GM18508 (cell line): Measurements from ENCODE around the gene MAST4.
"Not testable (repeated sequence)": the region's sequence is repeated elsewhere in the genome, so short reads cannot be mapped to it uniquely, and the experiment has no call there.

Experiments used
- ATAC-seq: cut with Tn5 transposase; IDR thresholded peaks from one replicate; pipeline ENCODE4 v1.9.1; 2021; ENCODE audit warnings: moderate number of reproducible peaks; ENCODE audit not compliant: insufficient read depth, unreplicated experiment

Gene MAST4

DNA sequence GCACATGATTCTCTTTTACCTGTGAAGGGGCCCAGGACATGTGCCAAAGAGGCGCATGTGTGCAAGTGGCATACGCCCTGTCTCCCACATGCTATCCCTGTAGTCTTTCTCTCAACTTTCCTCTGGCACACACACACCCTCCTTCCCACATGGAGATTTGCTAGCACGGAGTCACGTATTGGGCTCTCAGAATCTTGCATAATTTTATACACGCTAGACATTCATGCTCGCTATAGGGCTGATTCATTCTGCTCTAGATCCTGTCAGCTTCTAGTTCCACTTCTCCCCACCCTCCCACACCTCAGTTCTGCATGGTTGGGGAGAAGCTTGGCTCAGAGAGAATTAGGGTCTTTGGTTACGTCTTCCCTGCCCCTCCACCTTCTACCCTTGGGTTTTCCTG, 527.6 kb downstream of the MAST4 start:
- no peak for ATAC-seq

DNA sequence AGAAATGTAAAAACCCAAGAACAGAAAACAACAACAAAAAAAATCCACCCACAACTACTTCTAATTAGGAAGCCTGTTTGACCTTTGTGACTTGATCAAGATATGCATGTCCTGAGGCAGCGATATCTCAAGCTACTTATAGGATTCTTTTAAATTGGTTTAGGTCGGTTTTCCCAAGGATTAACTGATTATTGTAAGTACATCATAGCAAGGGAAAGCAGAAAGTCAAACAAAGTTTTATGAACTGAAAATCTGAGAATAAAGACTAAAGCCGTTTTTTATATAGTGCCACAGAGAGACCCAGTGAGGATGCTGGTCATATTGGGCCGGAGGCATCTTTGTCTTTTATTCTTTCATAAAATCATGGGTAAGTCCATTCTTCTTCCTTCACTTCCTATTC, 528.4 kb downstream of the MAST4 start:
- ATAC-seq, result no peak

DNA sequence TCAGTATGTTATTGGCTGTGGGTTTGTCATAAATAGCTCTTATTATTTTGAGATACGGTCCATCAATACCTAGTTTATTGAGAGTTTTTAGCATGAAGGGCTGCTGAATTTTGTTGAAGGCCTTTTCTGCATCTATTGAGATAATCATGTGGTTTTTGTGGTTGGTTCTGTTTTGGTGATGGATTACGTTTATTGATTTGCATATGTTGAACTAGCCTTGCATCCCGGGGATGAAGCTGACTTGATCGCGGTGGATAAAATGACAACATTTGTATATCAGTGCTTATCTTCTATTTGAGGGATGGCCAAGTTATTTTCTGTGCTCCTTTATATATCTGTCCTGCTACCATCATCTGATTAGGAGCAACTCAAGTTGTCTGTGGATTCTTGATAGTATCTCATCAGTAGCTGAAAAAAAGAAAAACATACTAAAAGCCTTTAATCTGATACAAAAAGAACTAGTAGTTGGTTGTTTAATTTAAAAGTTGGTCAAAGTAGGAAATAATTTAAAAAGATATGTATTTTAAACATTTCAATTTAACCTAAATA, 531.2 kb downstream of the MAST4 start:
- ATAC-seq, result not testable (repeated sequence)

DNA sequence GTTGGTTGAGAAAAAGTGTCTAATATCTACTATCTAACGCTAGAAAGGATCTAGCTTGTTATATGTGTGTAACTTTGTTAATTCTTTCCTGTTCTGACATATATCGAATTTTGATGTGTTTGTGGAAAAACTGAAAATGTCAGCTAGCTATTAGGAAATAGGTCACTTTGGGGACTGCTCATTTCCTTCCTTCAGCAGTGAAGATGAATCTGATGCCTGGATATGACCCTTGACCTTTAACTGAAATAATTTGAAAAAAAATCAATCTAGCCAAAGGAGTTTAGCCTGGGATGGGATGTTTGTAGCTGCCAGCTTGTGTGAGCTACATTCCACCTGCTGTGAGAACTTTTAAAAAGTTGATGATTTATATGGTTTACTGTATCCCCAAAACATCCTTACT, 533.6 kb downstream of the MAST4 start:
- ATAC-seq, result no peak

DNA sequence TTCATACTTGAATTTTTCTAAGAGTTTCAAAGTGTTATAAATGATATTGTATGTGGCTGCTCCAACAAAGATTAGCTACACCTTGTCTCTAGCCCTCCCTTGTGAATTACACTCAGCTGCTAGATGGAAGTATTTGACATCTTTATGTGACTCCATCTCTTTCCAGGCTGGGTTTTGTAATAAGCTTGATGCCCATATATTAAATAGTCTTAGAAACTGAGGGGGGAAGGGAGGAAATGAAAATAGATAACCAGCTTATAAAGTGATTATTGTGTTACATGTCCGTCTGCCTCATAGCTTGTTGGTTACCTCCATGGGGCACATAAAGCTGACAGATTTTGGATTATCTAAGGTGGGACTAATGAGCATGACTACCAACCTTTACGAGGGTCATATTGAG, 537.0 kb downstream of the MAST4 start:
- ATAC-seq, result no peak

DNA sequence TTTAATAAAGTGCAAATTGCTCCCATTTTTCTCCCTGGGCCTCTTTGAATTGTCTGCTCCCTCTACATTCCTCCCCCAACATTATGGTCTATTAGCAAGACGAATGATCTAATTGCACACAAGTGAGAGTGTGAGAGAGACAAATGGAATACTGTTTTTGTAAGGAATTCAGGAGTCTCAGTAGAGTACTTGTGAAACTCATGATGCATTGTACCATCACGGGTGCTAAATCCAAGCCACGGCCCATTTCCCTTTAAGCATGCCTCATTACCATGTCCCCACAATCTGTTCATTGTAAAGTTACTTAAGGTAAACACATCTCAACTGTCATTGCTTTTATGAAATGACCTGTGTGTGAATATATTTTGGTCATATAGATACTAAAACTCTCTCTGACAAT, 537.6 kb downstream of the MAST4 start:
- no peak for ATAC-seq

DNA sequence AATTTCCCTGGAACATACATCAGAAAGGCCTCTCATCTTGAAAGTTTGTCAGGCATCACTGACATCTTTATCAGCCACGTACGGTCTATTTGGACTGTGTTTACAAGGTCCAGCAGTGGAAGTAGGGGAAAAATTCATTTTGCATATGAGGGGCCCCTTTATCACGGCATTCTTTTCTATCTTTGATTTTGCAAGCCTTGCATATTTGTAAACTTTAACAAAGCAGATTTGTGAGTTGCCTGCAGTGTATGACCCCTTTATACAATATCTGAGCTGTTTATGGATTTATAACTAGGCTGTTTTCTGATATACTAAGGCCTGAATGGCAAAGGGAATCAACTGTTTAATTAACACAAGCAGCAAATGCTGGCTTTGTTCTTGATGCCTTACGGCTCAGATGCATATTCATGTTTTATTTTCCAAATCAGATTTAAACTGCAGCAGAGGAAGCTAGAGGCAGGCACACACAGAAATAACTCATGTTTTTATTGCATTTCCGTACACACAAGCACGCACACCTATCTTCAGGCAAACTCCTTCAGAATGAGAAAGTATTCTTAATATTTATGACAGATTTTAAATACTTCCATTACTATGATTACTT, 539.3 kb downstream of the MAST4 start:
- no peak for ATAC-seq

DNA sequence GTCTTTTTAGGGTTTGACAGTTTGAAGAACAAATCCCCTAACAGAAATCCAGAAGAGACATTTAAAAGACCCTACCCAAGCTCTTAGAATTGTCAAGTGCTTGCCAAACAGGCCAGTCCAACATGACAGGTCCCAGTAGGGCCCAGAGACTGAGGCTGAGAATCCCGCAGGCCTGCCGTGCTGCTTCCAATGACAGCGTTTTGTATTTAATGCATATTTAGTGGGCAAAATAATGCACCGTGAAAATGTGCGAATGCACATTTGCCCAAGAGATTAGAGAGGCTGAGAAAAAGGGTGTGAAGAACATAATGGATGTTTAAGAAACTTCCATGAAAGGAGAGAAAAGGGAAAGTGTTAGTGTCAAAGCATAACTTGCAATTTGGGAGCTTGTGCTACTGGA, 542.8 kb downstream of the MAST4 start:
- ATAC-seq, result no peak

DNA sequence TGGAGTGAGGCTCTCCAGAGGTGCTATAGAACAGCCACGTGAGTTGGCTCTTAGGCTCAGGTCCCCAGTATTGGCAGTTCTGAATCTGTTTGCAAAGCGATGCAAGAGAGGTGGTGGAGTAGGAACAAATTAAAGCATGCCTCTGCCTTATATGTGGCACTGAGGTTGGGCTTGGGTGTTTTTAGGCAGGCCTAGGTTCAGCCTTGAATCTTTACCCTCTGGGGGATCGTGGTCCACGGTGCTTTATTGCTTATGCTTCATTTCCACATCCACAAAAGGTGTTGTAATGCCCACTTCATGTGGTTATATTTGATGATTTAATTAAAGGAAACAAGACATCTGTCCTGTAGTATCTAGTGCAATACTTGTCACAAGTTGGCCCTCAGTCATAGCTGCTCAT, 544.2 kb downstream of the MAST4 start:
- no peak for ATAC-seq

DNA sequence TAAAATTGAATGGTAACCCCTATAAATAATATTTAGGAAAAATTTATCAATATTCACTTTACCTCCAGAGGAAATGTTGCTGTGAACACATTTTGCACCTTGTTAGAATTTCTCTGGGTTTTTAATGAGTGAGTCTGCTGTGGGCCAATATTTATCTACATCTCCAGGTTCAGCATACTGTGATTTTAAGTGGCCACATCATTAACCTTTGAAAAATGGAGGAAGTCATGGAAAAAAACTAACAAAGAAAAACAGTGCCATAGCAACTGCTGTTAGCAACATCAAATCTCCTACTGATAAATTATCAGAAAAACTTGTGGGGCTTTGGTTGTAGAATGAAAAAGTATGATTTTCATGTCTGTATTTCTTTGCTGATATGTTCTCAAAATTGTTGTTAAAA, 545.5 kb downstream of the MAST4 start:
- no peak for ATAC-seq

DNA sequence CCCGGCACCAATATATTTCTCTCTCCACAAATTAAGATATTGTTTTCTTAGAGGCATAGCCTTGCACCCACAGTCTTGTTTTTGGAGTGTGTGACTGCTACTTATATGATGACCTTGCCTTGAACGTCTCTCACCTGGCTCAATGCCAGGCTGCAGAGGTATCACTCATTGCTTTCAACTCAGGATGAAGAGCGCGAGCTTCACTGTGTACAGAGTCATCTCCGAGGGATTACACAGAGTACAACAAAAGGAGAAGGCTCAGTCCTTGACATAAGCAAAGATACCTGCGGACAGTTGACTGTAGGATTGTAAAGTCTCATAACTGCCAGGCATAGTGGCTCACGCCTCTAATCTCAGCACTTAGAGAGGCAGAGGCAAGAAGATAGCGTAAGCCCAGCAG, 546.6 kb downstream of the MAST4 start:
- no peak for ATAC-seq

DNA sequence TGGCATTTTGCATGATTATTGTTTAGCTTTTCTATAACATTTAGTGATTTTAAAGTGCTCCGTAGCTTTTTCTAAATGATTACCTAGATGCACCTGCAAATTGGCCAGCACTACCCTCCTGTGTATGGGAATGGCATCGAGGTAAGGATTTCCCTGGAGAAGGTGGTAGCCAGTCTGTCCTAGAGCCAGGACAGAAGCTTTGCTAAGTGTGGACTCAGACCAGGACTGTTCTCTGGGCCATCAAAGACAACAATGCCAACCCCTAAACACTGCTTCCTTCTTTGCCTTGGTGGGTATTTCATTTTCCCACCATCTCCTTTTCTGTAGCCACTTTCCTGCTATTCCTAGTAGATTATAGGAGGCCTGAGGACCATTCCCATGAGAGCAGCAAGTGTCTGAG, 547.4 kb downstream of the MAST4 start:
- ATAC-seq, result no peak

DNA sequence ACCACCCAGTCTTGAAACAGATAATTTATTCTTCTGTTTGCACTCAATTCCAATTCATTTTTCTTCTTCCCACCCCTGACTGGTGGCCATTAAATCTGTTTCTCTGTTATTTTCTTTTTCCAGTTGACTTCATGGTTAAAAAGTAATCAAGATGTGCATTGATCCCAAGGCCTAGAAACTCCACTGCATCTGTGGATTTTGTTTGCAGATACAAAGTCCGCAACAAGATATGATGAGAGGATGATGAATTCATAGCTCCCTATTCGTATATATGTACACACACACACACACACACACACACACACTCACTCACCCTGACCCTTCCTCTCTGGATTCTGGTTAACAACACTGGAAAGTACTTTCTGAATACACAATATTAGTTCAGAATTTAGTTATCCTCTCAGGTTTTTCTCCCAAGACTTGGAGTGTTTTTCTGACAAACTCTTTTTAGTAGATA, 548.0 kb downstream of the MAST4 start:
- ATAC-seq, result no peak

DNA sequence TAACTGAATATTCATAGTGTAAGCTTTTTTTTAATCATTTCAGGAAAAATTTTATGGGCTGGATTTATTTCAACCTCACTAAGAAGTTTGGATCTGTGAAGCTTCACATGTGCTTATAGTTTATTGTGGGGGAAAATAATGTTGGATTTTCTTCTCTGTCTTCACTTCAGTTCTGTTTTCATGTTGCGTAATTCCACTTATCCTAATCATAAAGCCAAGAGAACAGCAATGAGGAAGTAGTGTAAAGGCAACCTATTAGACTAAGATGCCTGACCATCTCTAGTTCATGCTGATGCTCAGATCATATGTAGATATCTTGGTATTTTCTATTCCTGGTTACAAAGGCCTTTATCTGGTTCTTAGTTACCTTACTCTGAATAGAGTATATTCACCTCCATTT, 550.4 kb downstream of the MAST4 start:
- no peak for ATAC-seq

DNA sequence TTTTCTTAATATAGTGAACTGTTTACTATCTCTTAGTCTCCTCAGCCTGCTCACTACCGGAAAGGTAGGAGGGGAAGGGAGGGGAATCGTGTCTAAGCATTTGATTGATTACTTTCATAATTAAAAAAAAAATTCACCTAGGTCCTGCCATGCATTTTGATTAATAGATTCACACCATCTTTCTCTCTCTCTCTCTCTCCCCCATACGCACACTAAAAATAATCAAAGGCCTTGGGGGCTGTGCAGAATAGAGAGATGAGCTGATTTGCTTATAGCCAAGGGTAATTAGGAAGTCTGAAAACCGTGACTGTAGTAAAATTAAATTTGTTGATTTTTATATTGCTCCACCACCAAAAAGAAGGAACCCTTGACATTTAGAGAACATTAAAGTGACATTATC, 550.8 kb downstream of the MAST4 start:
- no peak for ATAC-seq

DNA sequence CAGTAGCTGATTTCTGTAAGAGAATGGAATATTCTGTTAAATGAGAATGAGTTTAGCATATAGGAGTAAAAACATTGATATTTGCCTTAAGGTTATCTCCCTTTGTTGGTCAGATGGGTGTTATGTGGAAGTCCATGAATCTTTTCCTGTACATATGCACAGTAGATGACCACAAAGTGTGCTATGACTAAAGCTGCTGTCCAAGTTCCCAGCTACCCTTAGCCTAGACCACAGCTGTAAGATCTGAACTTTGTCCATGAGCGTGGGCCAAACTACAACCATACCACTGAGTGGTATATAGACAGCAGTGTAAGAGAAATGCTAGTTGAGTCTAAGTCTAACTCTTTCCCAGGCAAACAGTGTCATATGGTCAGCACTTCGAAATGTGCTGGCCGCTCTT, 551.6 kb downstream of the MAST4 start:
- ATAC-seq, result no peak

DNA sequence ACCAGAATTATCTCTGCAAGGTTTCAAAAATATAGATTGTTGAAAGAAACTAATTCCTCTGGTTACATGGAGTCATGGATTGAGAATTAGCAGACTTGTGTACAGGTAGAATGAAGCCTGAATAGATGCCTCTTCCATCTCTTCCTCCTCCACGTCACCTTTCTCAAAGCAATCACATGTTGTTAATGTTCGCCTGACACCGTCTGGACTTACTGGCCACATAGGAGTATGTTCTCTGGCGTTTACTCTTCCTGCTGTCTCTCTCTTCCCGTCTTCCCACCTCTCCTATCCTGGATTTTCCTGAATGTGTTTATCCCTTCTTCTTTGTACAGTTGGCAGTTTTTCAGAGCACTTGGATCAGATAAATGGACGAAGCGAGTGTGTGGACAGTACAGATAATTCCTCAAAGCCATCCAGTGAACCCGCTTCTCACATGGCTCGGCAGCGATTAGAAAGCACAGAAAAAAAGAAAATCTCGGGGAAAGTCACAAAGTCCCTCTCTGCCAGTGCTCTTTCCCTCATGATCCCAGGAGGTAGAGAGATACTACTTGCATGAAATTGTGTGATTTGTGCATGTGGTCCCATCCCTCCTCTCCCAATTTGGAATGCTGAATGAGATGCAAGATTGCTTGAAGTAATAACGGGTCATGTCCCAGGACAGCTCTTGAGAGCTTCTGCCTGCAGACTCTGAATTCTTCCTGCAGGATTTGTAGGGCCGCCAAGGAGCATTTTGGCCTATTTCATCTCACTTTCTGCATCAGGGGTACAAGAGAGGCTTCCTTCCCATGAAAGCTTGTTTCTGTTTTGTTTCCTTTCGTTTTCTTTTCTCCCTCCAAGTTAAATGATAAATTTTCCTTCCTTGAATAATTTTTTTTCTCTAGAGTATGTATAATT, 553.1 kb downstream of the MAST4 start:
- ATAC-seq, result no peak

DNA sequence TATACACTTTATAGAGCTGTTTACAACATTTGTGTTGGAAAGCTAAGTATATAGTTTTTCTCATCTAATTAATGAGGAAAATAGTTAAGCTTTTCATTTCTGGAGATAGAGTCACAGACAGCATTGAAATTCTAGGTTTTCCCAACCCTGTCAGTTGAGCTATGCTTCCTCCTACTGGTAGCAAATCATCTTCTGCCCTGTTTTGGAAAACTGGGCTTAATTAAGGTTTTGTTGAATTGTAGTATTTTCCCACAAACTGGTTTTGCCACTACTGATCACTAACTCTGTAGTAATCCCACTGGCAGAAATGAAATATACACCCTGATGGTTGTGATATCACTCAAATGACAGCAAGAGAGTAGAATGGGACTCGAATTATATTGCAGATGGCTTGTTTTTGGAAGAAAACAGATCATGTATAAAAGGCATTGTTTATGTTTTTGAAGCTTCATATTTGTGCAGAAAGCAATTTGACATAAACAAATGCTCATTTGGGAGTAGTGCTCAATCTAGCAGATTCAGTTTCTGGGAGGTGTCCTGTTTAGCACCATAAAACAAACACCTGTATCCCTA, 553.8 kb downstream of the MAST4 start:
- ATAC-seq, result no peak

DNA sequence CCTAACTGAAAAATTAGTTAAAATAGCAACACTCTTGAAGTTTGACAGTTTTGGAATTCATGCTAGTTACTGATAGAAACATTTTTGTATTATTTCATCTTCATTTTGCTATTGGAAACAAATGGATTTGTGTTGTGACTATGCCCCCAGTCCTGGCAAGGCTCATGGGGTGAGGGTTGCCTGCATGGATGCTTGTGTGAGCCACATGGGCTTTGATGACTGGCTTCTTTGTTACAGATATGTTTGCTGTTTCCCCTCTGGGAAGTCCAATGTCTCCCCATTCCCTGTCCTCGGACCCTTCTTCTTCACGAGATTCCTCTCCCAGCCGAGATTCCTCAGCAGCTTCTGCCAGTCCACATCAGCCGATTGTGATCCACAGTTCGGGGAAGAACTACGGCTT, 556.2 kb downstream of the MAST4 start:
- no peak for ATAC-seq

DNA sequence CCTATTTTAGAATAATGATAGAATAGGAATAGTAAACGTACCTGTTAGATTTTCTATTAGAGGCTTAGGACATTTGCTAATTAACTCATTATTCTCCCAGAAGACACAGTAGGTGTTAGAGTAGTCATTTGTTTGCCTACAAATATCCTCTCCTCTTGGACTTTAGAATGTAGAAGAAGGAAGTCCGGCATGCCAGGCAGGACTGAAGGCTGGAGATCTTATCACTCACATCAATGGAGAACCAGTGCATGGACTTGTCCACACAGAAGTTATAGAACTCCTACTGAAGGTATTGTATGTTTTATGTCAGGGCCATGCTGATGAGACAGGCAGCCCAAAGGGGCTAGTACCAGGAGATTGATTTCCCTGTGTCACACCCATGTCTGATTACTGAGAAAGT, 557.1 kb downstream of the MAST4 start:
- ATAC-seq, result no peak

DNA sequence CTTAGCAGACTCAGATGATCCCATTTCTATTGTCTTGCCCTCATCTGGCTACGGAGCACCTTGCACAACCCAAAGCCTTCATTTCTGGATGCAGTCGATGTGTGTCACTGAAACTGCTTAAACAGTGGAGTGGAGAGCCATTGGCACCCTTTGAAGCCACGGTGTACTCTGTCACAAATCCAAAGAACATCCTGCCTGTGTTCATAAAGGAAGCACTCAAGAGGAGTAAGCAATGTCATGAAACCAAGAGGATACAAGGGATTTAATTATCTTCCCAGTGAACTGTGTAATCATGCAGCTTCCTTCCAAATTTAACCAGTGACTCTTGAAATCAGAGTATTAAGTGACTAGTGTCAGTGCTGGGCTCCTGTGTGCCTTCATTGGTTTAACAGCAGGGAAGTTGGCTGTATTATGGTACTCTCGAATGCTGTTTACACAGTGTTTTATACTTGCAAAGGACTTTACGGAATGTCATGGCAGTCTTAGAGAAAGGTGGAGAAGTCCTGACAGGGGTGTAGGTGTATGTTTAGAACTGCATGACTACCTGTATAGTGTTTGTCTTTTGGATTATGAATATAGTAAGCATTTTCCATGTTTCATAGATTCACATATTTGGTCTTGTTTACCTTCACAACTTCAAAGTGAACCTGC, 558.5 kb downstream of the MAST4 start:
- ATAC-seq, result no peak
